K562 (cell line): ENCODE data around the gene SURF6. TPM values are rescaled to one million over a fixed set of nuclear protein-coding genes. Genes with fewer than 3 reads are reported as not detected.

Source experiments
- CREB1 ChIP-seq, 2 experiments: sonication (generic) in 1 of 2; formaldehyde crosslinking in 1 of 2; IDR thresholded peaks; 2 replicates each; pipeline versions ENCODE4 v1.6.1 to v1.8.0; 2012 to 2022; ENCODE audit warnings: inconsistent platforms in 1 of 2, mild to moderate bottlenecking in 1 of 2, missing genetic modification reagents in 1 of 2, moderate library complexity in 1 of 2
- CUX1 ChIP-seq: fragments of 200-800 bp; sonication (Bioruptor generic); IDR thresholded peaks from 2 replicates; pipeline ENCODE4 v1.6.1; 2016; ENCODE audit warnings: missing genetic modification characterization, missing compliant biosample characterization
- MCM3 ChIP-seq: fragments of 450-650 bp; IDR thresholded peaks from 2 replicates; pipeline ENCODE4 v1.6.1; 2016
- MEIS2 ChIP-seq: fragments of 450-650 bp; IDR thresholded peaks from 2 replicates; pipeline ENCODE4 v1.6.1; 2014; ENCODE audit warnings: mild to moderate bottlenecking; ENCODE audit not compliant: partially characterized antibody
- PBX2 ChIP-seq, 2 experiments: IDR thresholded peaks in 1 of 2; conservative IDR thresholded peaks in 1 of 2; 2 replicates each; pipeline ENCODE4 v1.6.1; 2016; ENCODE audit warnings: low read depth in 2 of 2, mild to moderate bottlenecking in 1 of 2, missing compliant biosample characterization in 1 of 2, missing genetic modification characterization in 1 of 2, moderate library complexity in 1 of 2
- SIN3B ChIP-seq: fragments of 450-650 bp; IDR thresholded peaks from 2 replicates; pipeline ENCODE4 v1.6.1; 2017; ENCODE audit warnings: low read depth, mild to moderate bottlenecking, moderate library complexity
- ZNF324 ChIP-seq: fragments of 250-450 bp; sonication (Bioruptor Pico); IDR thresholded peaks from 2 replicates; pipeline ENCODE4 v1.4.0; 2020; ENCODE audit warnings: mild to moderate bottlenecking
- polyA plus RNA-seq, 8 experiments: library from polyadenylated mRNA; depleted of rRNA in 4 of 8; stranded (reverse) in 5 of 8; unstranded in 3 of 8; fragments of >200 nt; fragmentation: Nextera tagmentation in 2 of 8; fragmentation: Illumina TruSeq in 1 of 8; extraction: Ambion mirVana in 2 of 8; extraction: Trizol in 1 of 8; gene quantifications; 2 replicates each; pipeline versions ENCODE4 v1.2.1 to v1.2.3, GENCODE V29; 2011 to 2014; ENCODE audit warnings: inconsistent platforms in 1 of 8, missing spikeins in 1 of 8
- total RNA-seq, 7 experiments: library from RNA; depleted of rRNA in 6 of 7; stranded (reverse); fragments of >200 nt in 6 of 7; fragmentation: Illumina TruSeq in 2 of 7; extraction: Trizol in 2 of 7; gene quantifications; 2 replicates each; pipeline versions ENCODE4 v1.2.1 to v1.2.3, GENCODE V29; 2011 to 2021; ENCODE audit warnings: low replicate concordance in 1 of 7
- TF ChIP-seq, protein P1 (sequence below): sonication (generic); formaldehyde crosslinking; IDR thresholded peaks from 2 replicates; pipeline ENCODE4 v1.8.0; 2022; ENCODE audit warnings: mild to moderate bottlenecking, missing genetic modification reagents
- TF ChIP-seq, protein P2 (sequence below): fragments of 250-450 bp; sonication (Bioruptor Pico); IDR thresholded peaks from 2 replicates; pipeline ENCODE4 v1.9.0; 2021; ENCODE audit warnings: mild to moderate bottlenecking, inconsistent platforms
- TF ChIP-seq, protein P3 (sequence below): fragments of 250-450 bp; sonication (Bioruptor Pico); IDR thresholded peaks from 2 replicates; pipeline ENCODE4 v1.5.0; 2021

SURF6 gene
- total and polyA plus RNA-seq, 9 of the 15 experiments (the other 6 are each of a cell fraction or from before 2014, with no cell fraction given) = 1.4 to 68.3 (median 14.7) TPM

DNA sequence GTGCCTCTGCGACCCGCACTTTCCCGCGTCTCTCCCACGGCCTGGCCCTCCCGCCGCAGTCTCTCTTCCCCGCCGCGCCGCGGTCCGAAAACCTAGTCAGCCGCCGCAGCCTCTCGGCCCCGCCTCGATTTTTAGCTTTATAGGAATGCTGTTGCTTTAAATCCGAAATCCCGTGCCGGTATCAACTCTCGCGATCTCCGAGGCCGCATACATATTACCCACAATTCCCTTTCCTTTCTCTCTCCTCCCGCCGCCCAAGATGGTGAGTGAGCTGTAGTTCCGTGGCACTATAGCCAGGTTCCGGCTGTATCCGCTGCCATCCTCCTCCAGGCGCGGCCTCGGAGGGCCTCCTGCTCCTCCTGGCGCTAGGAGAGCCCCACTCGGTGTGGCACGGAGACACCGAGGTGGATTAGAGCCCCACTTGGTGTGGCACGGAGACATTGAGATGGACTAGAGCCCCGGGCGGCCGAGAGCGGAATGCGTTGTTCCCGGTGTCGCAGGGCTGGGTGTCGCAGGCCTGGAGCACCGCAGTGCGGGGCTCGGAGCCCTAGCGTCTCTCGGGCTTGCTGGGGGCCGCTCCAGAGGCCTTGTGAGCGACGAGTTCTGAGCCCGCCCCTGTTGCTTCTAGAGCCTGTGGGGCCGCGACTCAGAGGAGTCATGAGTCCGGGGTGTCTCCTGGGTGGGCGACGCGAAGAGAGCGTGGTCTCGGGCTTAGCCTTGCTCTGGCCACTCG lies 12.2 kb upstream of the SURF6 start, which contains the start of the genes MED22 and RPL7A (continued):
- no peak for TF ChIP-seq PBX2 (CRISPR knock-in tag; IDR thresholded peaks at IDR 0.05; ENCODE audit: low read depth)
- TF ChIP-seq PBX2 (tag; conservative IDR thresholded peaks at IDR 0.05; ENCODE audit: low read depth) = no peak
- no peak for TF ChIP-seq ZNF324 (CRISPR knock-in tag)
- no peak for TF ChIP-seq MCM3
- TF ChIP-seq, protein P1, sequence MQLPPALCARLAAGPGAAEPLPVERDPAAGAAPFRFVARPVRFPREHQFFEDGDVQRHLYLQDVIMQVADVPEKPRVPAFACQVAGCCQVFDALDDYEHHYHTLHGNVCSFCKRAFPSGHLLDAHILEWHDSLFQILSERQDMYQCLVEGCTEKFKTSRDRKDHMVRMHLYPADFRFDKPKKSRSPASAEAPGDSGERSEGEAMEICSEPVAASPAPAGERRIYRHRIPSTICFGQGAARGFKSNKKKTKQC (CRISPR knock-in tag) = peak; percentile 61; the same call in 1 of the 2 replicates
- TF ChIP-seq CREB1 (IDR thresholded peaks at IDR 0.05) = peak; percentile 54; the same call in 1 of the 2 replicates
- no peak; the same call in 1 of the 2 replicates for TF ChIP-seq CREB1 (CRISPR knock-in tag; IDR thresholded peaks at IDR 0.05)
- TF ChIP-seq SIN3B = peak; percentile 76; the same call in 1 of the 2 replicates
- no peak for TF ChIP-seq CUX1 (CRISPR knock-in tag)
- TF ChIP-seq, protein P2, sequence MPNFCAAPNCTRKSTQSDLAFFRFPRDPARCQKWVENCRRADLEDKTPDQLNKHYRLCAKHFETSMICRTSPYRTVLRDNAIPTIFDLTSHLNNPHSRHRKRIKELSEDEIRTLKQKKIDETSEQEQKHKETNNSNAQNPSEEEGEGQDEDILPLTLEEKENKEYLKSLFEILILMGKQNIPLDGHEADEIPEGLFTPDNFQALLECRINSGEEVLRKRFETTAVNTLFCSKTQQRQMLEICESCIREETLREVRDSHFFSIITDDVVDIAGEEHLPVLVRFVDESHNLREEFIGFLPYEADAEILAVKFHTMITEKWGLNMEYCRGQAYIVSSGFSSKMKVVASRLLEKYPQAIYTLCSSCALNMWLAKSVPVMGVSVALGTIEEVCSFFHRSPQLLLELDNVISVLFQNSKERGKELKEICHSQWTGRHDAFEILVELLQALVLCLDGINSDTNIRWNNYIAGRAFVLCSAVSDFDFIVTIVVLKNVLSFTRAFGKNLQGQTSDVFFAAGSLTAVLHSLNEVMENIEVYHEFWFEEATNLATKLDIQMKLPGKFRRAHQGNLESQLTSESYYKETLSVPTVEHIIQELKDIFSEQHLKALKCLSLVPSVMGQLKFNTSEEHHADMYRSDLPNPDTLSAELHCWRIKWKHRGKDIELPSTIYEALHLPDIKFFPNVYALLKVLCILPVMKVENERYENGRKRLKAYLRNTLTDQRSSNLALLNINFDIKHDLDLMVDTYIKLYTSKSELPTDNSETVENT (CRISPR knock-in tag) = no peak; the same call in 1 of the 2 replicates
- TF ChIP-seq MEIS2 = no peak
- TF ChIP-seq, protein P3, sequence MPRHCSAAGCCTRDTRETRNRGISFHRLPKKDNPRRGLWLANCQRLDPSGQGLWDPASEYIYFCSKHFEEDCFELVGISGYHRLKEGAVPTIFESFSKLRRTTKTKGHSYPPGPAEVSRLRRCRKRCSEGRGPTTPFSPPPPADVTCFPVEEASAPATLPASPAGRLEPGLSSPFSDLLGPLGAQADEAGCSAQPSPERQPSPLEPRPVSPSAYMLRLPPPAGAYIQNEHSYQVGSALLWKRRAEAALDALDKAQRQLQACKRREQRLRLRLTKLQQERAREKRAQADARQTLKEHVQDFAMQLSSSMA (CRISPR knock-in tag) = no peak
